Activated T-helper 1 cell treated with anti-CD3 and anti-CD28 coated beads, Interleukin-2, amount 50 U/mL, for 16 hours (primary cell): ENCODE results near the gene TOMM40.
"Not testable (repeated sequence)": the region's sequence is repeated elsewhere in the genome, so short reads cannot be mapped to it uniquely, and the experiment has no call there.

ENCODE experiments used
- DNase-seq, 2 donors: peaks; one replicate each; pipeline ENCODE4 v3.0.0-alpha.2; 2020; ENCODE audit warnings: low read depth in 1 of 2, low spot score in 1 of 2

The TOMM40 gene

GRCh38 chr19:44891016-44891882 lies at the start of gene TOMM40:
Gene TOMM40, plus strand, starts transcription at chr19:44891254. Its CDS starts 162 bp downstream, at chr19:44891416.
- peak in 1 of 2 donors; percentile 100 for DNase-seq

- no peak for DNase-seq
Measured at GRCh38 chr19:44845286-44845611, 45.8 kb upstream of the TOMM40 start.

GRCh38 chr19:44845612-44846454 lies 45.2 kb upstream of the TOMM40 start, which contains the start of gene NECTIN2:
Gene NECTIN2, plus strand, starts transcription at chr19:44846297. Its CDS starts 229 bp downstream, at chr19:44846526.
- DNase-seq = peak; percentile 35 to 61

- DNase-seq = no peak
Measured at GRCh38 chr19:44846455-44847143, 44.5 kb upstream of the TOMM40 start.

- DNase-seq = no peak
Measured at GRCh38 chr19:44847144-44848035, 43.7 kb upstream of the TOMM40 start.

- DNase-seq = no peak
Measured at GRCh38 chr19:44848036-44848811, 42.8 kb upstream of the TOMM40 start.

GRCh38 chr19:44848812-44849447 lies 42.1 kb upstream of the TOMM40 start:
- no peak for DNase-seq

- no peak for DNase-seq
Measured at GRCh38 chr19:44850641-44851109, 40.4 kb upstream of the TOMM40 start.

- no peak for DNase-seq
Measured at GRCh38 chr19:44851427-44851826, 39.6 kb upstream of the TOMM40 start.

- no peak for DNase-seq
Measured at GRCh38 chr19:44855606-44856005, 35.4 kb upstream of the TOMM40 start.

GRCh38 chr19:44856421-44857083 lies 34.5 kb upstream of the TOMM40 start:
- no peak for DNase-seq

- DNase-seq = no peak
Measured at GRCh38 chr19:44857837-44858236, 33.2 kb upstream of the TOMM40 start.

GRCh38 chr19:44861576-44861975 lies 29.5 kb upstream of the TOMM40 start:
- DNase-seq = not testable (repeated sequence)

GRCh38 chr19:44863990-44864389 lies 27.1 kb upstream of the TOMM40 start:
- DNase-seq = no peak

GRCh38 chr19:44865196-44865767 lies 25.8 kb upstream of the TOMM40 start:
- no peak for DNase-seq

- no peak for DNase-seq
Measured at GRCh38 chr19:44866664-44867063, 24.4 kb upstream of the TOMM40 start.

- DNase-seq = no peak
Measured at GRCh38 chr19:44867578-44867977, 23.5 kb upstream of the TOMM40 start.
